HTR-8/SVneo (cell line): ENCODE data around the gene ROR2.
"Not testable (repeated sequence)": the region's sequence is repeated elsewhere in the genome, so short reads cannot be mapped to it uniquely, and the experiment has no call there.

Experiments
- DNase-seq: peaks from one replicate; pipeline ENCODE4 v3.0.0; 2011; ENCODE audit warnings: low spot score, mixed read lengths; ENCODE audit not compliant: insufficient read length
- FAIRE-seq: peaks from 2 replicates; lab custom pipeline; 2011; peaks lifted over from hg19 to GRCh38; lab: Jason Lieb, UNC

The ROR2 gene

DNA sequence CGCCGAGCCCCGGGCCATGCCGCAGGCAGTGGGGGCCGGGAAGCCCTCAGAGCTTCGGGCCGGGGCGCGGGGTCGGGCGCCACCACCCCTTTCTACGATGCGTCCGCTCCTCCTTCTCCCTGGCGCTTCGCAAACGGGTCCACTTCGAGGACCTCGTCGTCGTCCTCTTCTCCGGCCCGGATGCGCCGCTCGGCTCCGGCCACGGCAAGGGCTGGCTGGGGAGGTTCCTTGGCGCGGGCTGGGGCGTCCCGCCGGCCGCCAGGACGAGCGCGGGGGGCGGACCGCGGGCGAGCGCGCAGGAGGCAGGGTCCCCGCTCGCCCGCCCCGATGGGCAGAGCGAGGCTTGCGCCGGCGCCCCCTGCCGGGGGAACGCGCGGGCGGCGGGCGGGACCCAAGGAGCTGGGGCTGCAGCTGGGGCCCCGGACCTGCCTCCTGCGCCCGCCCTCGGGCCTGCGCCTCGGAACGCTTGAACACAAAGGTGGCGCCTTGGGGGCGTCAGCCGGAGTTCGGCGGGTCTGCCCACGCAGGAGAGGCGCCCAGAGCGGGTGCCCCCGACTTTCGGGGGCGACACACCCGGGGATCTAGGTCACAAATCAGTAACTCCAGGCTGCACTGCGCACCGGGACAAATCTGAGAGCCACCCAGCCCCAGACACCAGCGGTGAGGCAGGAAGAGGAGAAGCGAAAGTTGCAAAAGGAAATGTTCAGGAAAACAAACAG lies at the start of gene ROR2:
ROR2 (minus strand) TSS at position 283 of the 719 bp plus-strand sequence.
- FAIRE-seq (no peak), DNase-seq (peak; percentile 69)

DNA sequence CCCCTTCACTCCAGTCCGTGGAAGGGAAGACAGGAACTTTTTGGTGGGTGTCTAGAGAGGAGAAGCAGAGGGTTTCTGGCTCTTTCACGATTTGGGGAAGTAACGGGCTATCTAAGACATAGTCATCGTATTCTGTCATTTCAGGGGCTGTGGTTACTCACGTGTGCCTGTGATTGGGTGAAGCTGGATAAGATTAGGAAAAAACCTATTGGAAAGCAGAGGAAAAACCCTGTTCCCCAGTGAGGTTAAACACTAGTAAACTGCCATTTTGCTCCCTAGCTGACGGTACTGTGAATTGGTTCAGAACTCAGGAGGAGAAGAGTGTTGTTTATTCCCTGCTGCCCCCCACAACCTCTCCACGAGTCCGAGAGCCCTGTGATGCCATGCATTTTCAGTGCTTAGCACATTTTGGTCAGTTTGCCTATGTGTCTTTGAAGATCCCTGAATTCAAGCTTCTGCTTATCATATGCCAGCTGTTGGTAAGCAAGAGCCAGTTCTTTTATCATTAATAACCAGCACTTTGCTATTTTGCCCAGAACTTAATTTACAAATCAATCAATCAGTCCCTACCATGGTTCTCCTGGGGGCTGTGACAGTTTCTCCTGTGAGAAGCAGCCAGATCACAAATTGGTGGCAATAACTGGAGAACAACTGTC lies 45.1 kb upstream of the ROR2 start:
- no peak for DNase-seq
- FAIRE-seq, result no peak

DNA sequence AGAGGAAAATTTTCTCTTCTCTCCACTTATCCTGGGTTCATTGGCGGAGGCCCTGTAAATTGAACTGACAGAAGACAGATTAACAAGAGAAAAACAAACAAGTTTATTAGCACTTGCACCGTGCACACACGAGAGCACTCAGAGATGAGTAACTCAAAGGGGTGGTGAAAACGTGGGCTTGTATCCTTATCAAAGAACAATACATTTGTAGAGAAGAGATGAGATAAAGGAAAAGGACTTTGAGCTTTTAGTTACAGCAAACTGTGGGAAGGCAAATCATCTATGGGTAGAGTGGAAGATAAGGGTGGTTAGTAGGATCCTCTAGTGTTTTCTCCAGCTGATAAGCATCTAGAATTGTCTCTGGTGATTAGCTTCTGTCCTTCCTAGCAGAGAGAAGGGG lies 44.4 kb upstream of the ROR2 start:
- no peak for DNase-seq

DNA sequence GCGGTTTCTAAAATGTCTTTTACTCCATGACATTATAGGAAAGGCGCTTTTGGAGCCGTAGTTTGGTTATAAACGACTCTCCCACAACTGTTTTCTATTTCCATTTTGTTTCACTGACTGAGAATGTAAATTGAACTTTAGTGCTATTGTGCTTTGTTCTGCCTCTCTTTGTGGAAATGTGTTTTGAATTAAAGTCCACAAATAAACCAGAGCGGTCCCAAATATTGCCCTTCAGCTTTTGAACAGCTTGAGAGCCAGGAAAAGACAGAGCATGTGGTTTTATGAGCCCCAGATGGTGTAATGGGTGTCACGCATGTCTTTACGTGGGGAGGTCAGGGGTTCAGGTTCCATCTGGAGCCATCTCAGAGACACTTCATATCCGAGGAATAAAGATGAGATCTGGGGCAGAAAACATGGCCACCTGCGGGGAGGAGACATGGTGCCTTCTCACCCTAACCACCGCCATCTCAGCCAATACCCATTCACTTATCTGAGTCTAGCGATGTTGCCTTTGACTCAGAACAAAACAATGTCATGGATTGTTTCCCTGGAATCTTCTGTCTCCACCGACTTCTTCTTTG lies 42.5 kb upstream of the ROR2 start:
- DNase-seq, result no peak
- FAIRE-seq, result no peak

More for the DNA sequence above, 44.4 kb upstream of the ROR2 start:
- no peak for FAIRE-seq

DNA sequence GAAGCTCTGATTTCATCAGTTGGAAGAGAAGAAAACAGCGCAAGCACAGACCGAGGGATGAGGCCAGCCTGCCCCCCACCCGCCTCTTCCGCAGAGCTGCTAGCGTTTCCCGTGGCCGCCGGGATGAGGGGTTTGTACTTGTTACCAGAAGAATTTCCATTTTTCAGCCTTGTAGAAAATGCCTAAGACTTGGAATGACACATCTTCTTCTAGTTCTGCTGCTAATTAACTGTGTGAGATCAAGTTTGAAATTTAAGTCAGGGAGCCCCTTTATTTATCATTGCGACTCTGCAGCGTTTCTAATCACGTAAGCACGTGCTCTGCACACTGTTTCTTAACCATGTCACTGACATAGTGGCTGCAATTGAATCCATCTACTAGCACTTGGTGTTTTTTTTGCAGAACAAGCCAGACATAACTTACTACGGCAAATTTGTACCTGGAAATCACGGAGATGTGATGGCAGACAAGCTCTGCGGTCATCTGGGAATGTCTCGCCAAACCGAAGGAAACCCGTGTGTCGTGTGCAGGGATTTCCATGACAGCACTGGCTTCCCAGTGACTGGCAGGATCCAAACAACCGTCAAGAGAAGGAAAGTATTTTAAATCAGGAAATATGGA lies 41.8 kb upstream of the ROR2 start:
- FAIRE-seq (no peak), DNase-seq (no peak)

DNA sequence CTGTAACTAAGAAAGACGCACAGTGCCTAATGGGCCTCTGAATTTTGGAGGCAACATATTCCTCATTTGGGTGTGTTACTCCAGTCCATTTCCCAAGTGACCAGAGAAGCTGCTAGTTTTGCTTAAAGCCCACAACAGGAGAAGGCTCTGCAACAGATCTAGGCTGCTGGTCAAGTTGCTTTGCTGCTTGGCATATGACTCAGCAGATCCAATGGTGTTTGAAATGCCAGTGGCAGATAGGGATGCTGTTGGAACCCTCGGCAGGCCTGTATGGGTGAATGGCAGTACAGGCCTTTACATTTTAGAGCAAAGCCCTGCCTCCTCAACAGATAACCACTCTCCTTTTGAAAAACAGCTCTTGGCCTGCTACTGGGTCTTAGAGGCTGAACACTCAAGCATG lies 36.2 kb upstream of the ROR2 start:
- no peak for FAIRE-seq
- DNase-seq, result no peak

DNA sequence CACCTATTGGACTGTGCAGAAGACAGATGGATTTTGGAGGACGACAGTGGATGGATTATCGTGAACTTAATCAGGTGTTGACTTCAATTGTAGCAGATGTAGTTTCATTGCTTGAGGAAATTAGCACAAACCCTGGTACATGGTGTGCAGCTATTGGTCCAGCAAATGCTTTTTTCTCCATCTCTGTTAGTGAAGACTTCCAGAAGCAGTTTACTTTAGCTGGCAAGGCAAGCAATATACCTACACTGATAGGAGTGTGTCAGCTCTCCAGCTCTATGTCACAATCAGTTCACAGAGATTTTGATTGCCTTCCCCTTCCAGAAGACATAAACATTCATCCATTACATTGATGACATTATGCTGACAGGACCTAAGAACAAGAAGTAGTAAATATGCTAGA lies 35.7 kb upstream of the ROR2 start:
- FAIRE-seq, result no peak
- no peak for DNase-seq

DNA sequence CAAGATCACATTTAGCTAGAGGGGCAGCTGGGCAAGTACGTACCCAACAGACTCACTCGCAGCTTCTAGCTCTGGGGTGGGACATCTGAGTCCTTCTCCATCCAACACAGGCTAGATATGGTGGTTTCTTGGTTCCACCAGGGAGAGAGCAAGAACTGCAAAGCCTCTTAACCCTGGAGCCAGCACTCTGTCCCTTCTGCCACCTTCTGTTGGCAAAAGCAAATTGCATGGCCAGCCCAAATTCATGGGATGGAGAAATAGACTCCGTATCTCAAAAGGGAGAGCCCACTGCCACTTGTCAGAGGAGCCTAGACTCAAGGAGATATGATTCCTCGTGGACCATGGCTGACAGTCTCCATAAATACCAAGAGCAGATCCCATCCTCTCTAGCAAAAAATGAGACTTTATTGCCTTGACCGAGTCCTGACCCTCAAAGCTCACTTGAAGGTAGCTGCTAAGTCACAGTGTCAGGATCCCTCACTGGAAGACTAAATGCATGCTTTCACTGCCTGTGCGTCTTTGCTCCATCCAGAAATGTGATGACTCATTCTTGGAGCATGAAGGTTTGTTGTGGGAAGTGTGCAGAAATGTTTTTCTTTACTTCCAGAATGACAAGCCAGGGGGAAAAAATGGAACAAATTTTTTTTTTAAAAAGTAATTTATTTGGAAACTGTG lies 28.8 kb upstream of the ROR2 start:
- DNase-seq (peak; percentile 77), FAIRE-seq (no peak)

DNA sequence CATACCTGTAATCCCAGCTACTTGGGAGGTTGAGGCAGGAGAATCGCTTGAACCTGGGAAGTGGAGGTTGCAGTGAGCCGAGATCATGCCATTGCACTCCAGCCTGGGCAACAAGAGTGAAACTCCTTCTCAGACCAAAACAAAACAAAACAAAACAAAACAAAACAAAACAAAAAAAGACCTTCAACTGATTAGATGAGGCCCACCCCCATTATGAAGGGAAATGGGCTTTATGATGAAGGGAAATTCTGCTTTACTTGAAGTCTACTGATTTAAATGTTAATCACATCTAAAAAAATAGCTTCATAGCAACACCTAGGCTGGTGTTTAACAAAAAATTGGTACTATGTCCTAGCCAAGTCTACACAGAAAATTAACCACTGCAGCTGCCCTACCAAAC lies 25.2 kb upstream of the ROR2 start:
- FAIRE-seq, result not testable (repeated sequence)

DNA sequence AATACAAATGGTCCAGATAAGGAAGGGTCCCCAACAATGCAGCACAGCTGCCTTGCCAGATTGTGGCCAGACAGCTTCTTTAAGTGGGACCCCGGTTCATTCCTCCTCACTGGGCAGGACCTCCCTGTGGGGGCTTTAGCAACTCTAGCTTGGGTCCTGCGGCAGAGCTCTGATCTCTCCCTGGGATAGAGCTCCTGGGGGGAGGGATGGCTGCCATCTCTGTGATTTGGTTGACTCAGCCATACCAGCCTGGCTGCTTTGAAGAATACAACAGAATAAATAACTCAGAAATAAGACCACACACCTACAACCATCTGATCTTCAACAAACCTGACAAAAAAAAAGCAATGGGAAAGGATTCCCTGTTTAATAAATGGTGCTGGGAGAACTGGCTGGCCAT lies 22.7 kb upstream of the ROR2 start:
- FAIRE-seq (no peak), DNase-seq (no peak)

More for the DNA sequence above, 25.2 kb upstream of the ROR2 start:
- DNase-seq, result not testable (repeated sequence)

DNA sequence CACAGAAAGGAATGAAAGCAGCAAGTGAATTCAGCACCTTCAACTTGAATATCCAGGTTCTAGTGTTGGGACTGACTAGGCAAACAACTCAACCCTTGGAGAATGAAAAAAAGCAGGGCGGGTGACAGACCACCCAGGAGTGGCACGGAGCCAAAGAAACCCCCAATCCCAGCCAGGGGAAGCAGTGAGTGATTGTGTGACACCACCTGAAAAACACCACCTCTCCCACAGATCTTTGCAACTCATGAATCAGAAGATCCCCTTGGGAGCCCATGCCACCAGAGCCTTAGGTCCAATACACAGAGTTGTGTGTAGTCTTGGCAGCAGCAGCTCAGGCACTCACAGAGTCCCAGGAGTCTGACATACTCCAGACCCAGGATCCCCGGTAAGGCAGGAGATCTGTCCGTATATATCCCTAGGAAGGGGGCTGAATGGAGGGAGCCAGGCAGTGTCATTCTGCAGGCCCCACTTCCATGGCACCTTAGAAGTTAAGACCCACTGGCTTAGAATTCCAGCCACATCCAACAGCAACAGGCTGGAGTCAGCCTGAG lies 22.1 kb upstream of the ROR2 start:
- DNase-seq, result no peak
- FAIRE-seq, result no peak

DNA sequence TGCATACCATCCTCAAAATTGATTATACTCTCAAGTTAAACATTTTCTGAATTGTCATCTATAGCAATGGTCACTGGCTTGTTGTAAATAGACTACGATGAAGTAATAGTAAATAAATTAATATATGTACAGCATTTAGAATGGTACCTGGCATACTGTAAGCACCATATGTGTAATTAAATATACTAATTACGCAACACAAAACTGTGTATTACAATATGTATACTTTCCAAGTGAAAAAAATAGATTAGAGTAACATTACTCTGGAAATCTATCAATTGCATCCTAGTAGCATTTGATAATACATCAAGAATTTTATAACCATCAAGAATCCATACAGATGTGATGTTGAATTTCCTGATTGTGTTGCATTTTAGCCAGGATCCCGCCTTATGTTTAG lies 17.2 kb upstream of the ROR2 start:
- no peak for FAIRE-seq
- DNase-seq, result no peak

DNA sequence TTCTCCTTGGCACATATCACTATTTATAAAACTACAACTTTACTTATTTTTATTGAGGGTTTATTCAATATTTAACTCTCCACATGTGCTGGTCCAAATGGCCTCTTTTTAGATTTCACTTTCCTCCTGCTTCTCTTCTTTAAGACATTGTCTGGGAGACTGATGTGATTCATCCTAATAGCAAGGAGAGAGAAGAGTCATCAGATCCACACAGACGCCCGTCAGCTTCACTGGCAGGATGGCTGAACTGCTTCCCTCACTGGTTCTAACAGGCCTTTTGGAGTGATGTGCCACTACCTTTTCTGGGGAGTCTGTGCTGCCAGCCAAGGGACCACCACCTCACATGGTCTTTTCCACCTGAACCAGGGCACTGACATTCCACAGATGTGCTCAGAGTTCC lies 16.5 kb upstream of the ROR2 start:
- FAIRE-seq, result no peak
- no peak for DNase-seq

DNA sequence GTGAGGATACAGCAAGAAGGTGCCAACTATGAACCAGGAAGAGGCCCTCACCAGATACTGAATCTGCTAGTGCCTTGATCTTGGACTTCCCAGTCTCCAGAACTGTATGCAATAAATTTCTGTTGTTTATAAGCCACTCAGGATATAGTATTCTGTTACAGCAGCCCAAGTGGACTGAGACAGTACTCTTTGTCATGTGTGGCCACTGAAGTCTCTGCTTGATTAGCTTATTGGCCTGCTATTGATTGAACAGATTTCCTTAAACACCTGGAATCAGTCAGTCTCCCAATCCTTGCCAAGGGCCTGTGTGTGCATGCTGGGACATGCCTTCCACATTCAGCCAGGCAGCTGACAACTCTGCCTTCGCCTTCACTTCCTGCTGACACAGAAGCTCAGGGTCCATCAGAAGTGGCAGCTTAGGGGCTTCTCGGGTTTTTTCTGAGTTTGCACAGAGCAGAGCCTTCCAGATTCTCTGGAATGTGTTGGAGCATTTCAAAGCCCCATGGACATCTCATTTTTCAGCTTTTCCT lies 13.7 kb upstream of the ROR2 start:
- FAIRE-seq, result no peak
- DNase-seq, result no peak

DNA sequence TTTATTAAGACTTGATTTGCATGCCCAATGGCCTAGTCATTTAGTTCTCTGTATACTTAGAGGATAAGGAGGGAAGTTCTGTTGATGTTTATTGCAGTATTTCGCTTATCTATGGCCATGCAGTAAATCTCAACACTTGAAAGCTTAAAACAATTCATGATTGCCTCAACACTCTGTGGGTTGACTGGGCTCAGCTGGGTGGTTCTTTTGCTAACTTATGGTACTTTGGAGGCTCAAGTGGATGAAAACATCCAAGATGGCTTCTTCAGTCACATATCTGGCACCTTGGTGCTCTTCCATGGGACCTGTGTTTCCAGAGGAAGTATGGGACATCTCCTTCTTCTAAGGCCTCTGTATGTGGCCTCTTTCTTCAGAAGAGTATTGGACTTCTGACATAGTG lies 10.3 kb upstream of the ROR2 start:
- DNase-seq, result no peak
- FAIRE-seq, result no peak

DNA sequence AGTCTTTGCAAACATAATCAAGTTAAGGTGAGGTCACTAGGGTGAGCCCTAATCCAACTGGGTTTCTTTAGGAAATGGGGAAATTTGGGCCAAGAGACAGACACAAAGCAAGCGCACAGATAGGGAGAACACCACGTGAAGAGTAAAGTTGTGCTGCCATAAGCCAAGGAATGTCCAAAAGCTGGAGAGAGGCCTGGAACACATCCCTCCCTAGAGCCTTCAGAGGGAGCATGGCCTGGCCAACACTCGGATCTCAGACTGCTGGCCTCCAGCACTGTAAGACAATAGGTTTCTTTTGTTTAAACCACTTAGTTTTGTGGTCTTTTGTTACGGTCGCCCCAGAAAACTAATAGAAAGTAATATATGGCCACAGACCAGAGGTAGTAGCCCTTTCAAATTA lies 8.1 kb upstream of the ROR2 start:
- DNase-seq (no peak), FAIRE-seq (no peak)

DNA sequence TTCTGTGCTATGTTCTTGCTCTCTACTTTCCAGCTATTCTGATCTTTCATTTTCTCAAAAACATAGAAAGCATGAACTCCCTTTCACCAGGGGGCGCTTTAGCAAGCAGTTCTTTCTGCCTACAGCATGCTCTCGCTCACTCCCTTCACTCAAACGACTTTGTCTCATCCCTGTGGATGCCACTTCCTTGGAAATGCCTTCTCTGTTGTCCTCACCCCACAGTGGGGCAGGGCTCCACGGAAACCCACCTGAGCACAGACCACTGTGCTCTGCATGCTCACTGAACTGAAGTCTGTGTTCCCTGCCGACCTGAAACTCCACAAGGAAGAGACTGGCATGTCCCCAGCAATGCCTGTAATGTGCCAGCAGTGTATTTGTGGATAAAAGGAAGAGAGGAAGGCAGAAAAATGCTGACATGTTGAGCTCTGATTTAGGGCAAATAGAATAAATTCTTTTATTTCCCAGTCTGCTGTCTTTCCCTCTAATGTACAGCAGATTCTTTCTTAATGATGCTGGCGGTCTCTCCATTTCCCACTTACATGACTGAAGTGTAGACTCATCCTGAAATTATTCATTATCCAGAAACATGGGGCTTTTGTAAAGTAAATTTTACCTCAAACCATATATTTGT lies 4.9 kb upstream of the ROR2 start:
- peak; percentile 20 for FAIRE-seq
- DNase-seq, result peak; percentile 67

DNA sequence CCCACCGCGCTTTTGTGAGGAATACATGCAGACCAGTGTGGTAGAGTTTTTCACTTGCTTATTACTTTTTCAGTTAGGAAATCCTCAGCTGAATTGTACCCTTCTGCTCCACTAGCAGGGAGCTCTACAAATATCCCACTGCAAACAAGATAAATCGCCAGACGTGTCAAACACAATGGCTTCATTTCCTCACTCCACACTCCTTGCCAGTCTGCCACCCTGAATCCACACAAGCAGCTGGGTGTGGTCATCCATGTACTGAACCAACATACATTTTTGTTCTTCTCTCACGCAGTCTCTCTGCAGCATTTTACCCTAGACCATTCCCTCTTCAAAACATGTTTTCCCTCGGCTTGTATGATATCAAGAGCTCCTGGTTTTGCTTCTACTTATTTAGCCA lies 3.7 kb upstream of the ROR2 start:
- no peak for FAIRE-seq
- no peak for DNase-seq

DNA sequence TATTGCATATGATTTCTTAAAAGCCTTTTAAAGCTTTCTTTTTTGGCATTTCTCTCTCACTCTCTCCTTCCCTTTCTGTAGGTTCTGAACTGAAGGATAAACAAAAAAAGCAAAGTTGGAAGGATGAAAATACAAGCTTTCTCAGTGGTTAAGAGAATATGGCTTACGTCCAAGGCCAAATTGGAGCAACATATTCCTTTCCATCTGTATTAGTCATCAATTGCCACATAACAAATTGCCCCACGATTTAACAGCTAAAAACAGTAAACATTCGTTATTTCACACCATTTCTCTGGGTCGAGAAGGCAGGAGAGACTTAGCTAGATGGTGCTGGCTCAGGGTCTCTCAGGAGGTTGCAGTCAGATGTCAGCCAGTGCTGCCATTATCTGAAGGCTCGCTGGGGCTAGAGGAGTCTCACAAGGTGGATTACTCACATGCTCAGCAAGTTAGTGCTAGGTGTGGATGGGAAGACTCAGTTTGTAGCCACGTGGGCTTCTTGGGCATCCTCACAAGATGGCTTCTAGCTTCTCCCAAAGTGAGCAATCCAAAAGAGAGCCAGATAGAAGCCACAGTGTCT lies 2.0 kb upstream of the ROR2 start:
- DNase-seq, result no peak
- no peak for FAIRE-seq
